Astrocyte (in vitro differentiated cells and primary cell): ENCODE results near the gene KCNC4. TPM values are rescaled to one million over a fixed set of nuclear protein-coding genes. Genes with fewer than 3 reads are reported as not detected.

ENCODE experiments used
- DNase-seq: peaks from one replicate; pipeline ENCODE4 v3.0.0-alpha.2; 2010; ENCODE audit warnings: low read depth
- FAIRE-seq: peaks from 2 replicates; lab custom pipeline; 2011; peaks lifted over from hg19 to GRCh38; lab: Jason Lieb, UNC
- H2AFZ ChIP-seq: 2 replicates; pipeline ENCODE4 v1.6.0; 2012; ENCODE audit warnings: low read depth, low read length, inconsistent platforms
- H3K27ac ChIP-seq: 2 replicates; pipeline ENCODE4 v1.5.1; 2011; ENCODE audit warnings: low read depth, low read length, inconsistent platforms
- H3K27me3 ChIP-seq: 2 replicates; pipeline ENCODE4 v1.6.0; 2011; ENCODE audit warnings: low read length, inconsistent platforms; ENCODE audit not compliant: insufficient read depth
- H3K36me3 ChIP-seq: 2 replicates; pipeline ENCODE4 v1.5.1; 2011; ENCODE audit warnings: low read length, inconsistent platforms; ENCODE audit not compliant: insufficient read depth
- H3K4me1 ChIP-seq: 2 replicates; pipeline ENCODE4 v1.5.1; 2011; ENCODE audit warnings: low read length, inconsistent platforms; ENCODE audit not compliant: insufficient read depth
- H3K4me2 ChIP-seq: 2 replicates; pipeline ENCODE4 v1.6.0; 2012; ENCODE audit warnings: low read length, inconsistent platforms
- H3K4me3 ChIP-seq: 2 replicates; pipeline ENCODE4 v1.5.1; 2011; ENCODE audit warnings: low read depth, mild to moderate bottlenecking, low read length, inconsistent platforms; ENCODE audit not compliant: insufficient read depth
- H3K79me2 ChIP-seq: 2 replicates; pipeline ENCODE4 v1.6.0; 2012; ENCODE audit warnings: mild to moderate bottlenecking, low read length, inconsistent platforms; ENCODE audit not compliant: insufficient read depth
- H3K9ac ChIP-seq: 2 replicates; pipeline ENCODE4 v1.6.0; 2012; ENCODE audit warnings: mild to moderate bottlenecking, low read length, inconsistent platforms
- H3K9me3 ChIP-seq: 2 replicates; pipeline ENCODE4 v1.5.1; 2012; ENCODE audit warnings: low read depth, mild to moderate bottlenecking, low read length, inconsistent platforms; ENCODE audit not compliant: insufficient read depth
- H4K20me1 ChIP-seq: 2 replicates; pipeline ENCODE4 v1.6.0; 2012; ENCODE audit warnings: low read length, inconsistent platforms; ENCODE audit not compliant: insufficient read depth
- H3K27ac Mint-ChIP-seq: one replicate; pipeline ENCODE4 v1.8.0; 2021; ENCODE audit warnings: mild to moderate bottlenecking, mixed read lengths; ENCODE audit not compliant: unreplicated experiment
- H3K27me3 Mint-ChIP-seq: one replicate; pipeline ENCODE4 v1.8.0; 2021; ENCODE audit warnings: low read depth, mixed read lengths; ENCODE audit not compliant: unreplicated experiment
- H3K36me3 Mint-ChIP-seq: one replicate; pipeline ENCODE4 v1.8.0; 2021; ENCODE audit warnings: low read depth, mixed read lengths; ENCODE audit not compliant: unreplicated experiment
- H3K4me1 Mint-ChIP-seq: one replicate; pipeline ENCODE4 v1.8.0; 2021; ENCODE audit warnings: low read depth, mixed read lengths; ENCODE audit not compliant: unreplicated experiment
- H3K4me3 Mint-ChIP-seq: one replicate; pipeline ENCODE4 v1.8.0; 2021; ENCODE audit warnings: mild to moderate bottlenecking, moderate library complexity, mixed read lengths; ENCODE audit not compliant: unreplicated experiment
- H3K9me3 Mint-ChIP-seq: one replicate; pipeline ENCODE4 v1.8.0; 2021; ENCODE audit warnings: mild to moderate bottlenecking, mixed read lengths; ENCODE audit not compliant: unreplicated experiment
- EZH2 ChIP-seq: IDR thresholded peaks from 2 replicates; pipeline ENCODE4 v1.6.1; 2012; ENCODE audit warnings: mild to moderate bottlenecking, low read length, inconsistent platforms; ENCODE audit not compliant: insufficient read depth
- total RNA-seq: library from RNA; stranded (reverse); gene quantifications from 2 replicates; pipeline ENCODE4 v1.2.1, GENCODE V29; 2021
- TF ChIP-seq, protein P1 (sequence below): IDR thresholded peaks from 2 replicates; pipeline ENCODE4 v1.5.1; 2011; ENCODE audit warnings: low read depth, mild to moderate bottlenecking, inconsistent platforms, low read length, moderate library complexity; ENCODE audit not compliant: insufficient read depth

KCNC4 gene
- total RNA-seq, 1 donor from 2014 or later: 2.6 TPM

DNA sequence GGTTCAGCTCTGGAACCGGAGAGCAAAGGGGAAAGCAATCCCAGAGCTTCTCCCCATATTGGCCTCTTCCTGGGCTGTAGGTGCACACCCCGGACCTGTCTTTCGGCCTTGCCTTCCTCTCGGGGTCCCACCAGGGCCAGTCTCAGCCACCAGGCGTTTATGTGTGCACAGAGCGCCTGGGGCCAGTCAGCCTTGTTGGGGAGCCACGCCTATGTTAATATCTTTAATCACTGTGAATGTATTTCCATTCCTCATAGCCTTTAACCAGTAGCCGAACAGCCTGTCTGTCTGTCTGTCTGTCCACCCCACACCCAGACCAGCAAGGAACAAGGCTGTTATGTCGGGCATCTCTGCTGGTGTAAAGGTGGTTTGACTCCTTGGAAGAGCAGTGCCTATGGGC lies 18.8 kb downstream of the KCNC4 start:
- Histone ChIP-seq H3K4me2 (no peak overlapping the region), H3K9ac (no peak overlapping the region), H3K4me1 (peaks cover 2% of the 10 kb centered on the region), H3K79me2 (no peaks in the 10 kb centered on the region), H4K20me1 (no peaks in the 10 kb centered on the region), H3K27ac (no peak overlapping the region), H2AFZ (no peak overlapping the region), H3K36me3 (no peaks in the 10 kb centered on the region), H3K4me3 (no peak overlapping the region), H3K9me3 (peaks cover 6% of the 10 kb centered on the region), H3K27me3 (no peaks in the 10 kb centered on the region)
- Mint-ChIP-seq H3K36me3 (peaks cover 6% of the 10 kb centered on the region), H3K4me3 (no peak overlapping the region), H3K4me1 (peaks cover 9% of the 10 kb centered on the region), H3K9me3 (peaks cover 4% of the 10 kb centered on the region), H3K27me3 (peaks cover 49% of the 10 kb centered on the region), H3K27ac (no peak overlapping the region)
- FAIRE-seq (no peak), DNase-seq (no peak)
- TF ChIP-seq, protein P1, sequence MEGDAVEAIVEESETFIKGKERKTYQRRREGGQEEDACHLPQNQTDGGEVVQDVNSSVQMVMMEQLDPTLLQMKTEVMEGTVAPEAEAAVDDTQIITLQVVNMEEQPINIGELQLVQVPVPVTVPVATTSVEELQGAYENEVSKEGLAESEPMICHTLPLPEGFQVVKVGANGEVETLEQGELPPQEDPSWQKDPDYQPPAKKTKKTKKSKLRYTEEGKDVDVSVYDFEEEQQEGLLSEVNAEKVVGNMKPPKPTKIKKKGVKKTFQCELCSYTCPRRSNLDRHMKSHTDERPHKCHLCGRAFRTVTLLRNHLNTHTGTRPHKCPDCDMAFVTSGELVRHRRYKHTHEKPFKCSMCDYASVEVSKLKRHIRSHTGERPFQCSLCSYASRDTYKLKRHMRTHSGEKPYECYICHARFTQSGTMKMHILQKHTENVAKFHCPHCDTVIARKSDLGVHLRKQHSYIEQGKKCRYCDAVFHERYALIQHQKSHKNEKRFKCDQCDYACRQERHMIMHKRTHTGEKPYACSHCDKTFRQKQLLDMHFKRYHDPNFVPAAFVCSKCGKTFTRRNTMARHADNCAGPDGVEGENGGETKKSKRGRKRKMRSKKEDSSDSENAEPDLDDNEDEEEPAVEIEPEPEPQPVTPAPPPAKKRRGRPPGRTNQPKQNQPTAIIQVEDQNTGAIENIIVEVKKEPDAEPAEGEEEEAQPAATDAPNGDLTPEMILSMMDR: no peak
- no peak for TF ChIP-seq EZH2

DNA sequence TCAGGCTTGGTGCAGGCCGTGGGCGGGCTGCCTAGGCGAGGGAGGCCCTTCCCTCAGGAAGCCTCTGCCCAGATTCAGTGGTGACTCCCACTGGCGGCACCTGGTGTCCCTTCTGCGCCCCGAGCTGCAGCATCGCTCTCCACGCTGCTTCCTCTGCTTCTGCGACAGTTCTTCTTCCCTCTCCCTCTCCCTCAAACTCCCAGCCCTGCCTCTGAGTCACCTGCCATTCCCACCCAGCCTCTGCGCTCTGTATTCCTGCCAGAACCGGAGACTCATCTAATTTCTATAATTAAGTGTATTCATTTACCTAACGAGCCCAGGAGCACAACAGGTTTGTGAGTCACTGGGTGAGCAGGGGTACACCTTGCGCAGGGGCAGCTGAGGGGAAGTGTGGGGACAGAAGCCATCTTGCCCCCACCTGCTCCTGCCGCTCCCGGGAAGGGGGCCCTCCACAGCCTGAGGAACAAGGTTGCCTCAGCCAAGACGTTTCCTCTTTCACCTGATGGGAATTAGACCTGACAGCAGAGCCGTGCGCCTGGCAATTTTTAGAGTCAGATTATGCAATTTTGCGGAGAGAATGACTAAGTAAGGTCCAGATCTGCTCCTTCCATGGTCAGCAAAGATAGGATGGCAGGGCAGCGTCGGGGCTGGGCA lies 19.4 kb downstream of the KCNC4 start:
- H3K9me3 ChIP-seq: peaks cover 6% of the 10 kb centered on the region
- no peak overlapping the region for H3K4me2 ChIP-seq
- peaks cover 10% of the 10 kb centered on the region for H3K4me1 Mint-ChIP-seq
- peaks cover 2% of the 10 kb centered on the region for H3K9me3 Mint-ChIP-seq
- no peaks in the 10 kb centered on the region for H4K20me1 ChIP-seq
- H3K9ac ChIP-seq: no peak overlapping the region
- no peak overlapping the region for H3K4me3 Mint-ChIP-seq
- peaks cover 8% of the 10 kb centered on the region for H3K4me1 ChIP-seq
- H3K79me2 ChIP-seq: no peaks in the 10 kb centered on the region
- no peak overlapping the region for H3K4me3 ChIP-seq
- H3K27ac Mint-ChIP-seq: no peak overlapping the region
- TF ChIP-seq EZH2: no peak
- TF ChIP-seq, protein P1: no peak
- H2AFZ ChIP-seq: no peak overlapping the region
- peaks cover 44% of the 10 kb centered on the region for H3K27me3 Mint-ChIP-seq
- H3K27ac ChIP-seq: no peak overlapping the region
- FAIRE-seq (no peak), DNase-seq (no peak)
- H3K36me3 ChIP-seq: no peaks in the 10 kb centered on the region
- peaks cover 3% of the 10 kb centered on the region for H3K36me3 Mint-ChIP-seq
- H3K27me3 ChIP-seq: no peaks in the 10 kb centered on the region

DNA sequence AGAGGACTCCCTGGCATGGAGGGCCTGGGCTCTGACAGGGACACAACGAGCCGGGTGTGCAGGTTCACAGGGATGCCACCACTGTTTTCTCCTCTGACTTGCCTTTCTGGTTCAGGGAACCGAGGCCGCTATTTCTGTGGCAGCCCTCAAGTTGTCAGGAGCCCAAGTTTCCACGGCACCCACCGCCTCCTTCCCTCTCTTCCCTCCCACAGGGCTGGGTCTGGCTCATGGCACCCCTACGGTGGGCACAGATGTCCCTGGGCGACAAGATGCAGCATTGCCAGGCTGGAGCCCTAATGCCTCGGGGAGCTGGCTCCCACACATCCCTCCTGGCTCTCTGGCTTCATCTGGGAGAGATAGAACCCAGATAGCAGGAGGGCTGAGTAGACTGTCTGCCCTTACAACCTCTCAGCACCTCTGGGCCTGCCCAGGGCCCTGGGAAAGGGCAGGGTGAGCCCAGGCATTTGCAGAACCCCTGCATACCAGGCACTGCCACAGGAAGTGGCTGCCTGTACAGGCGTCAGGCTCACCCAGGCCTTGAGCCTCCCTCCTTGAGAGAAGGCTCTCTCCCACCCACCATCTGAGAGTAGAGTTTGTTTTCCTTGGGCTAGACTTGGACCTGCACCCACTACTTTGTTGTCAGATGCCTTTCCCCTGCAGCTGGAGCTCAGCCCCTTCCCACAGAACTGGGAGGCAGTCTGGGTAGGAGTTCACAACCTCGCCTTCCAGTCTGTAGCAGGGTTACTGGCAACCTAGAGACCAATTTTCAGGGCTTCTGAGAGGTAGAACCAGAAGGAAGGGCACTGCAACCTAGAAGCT lies 20.5 kb downstream of the KCNC4 start:
- no peak for DNase-seq
- peaks cover 3% of the 10 kb centered on the region for H3K36me3 Mint-ChIP-seq
- H2AFZ ChIP-seq: no peak overlapping the region
- peaks cover 2% of the 10 kb centered on the region for H3K9me3 Mint-ChIP-seq
- H4K20me1 ChIP-seq: no peaks in the 10 kb centered on the region
- H3K79me2 ChIP-seq: no peaks in the 10 kb centered on the region
- H3K27ac ChIP-seq: no peak overlapping the region
- peaks cover 17% of the 10 kb centered on the region for H3K4me1 Mint-ChIP-seq
- peaks cover 6% of the 10 kb centered on the region for H3K9me3 ChIP-seq
- no peak overlapping the region for H3K4me3 ChIP-seq
- FAIRE-seq: no peak
- TF ChIP-seq, protein P1: no peak
- no peak for TF ChIP-seq EZH2
- H3K4me2 ChIP-seq: no peak overlapping the region
- H3K4me3 Mint-ChIP-seq: no peak overlapping the region
- H3K27me3 Mint-ChIP-seq: peaks cover 35% of the 10 kb centered on the region
- peaks cover 19% of the 10 kb centered on the region for H3K4me1 ChIP-seq
- no peaks in the 10 kb centered on the region for H3K27me3 ChIP-seq
- H3K27ac Mint-ChIP-seq: no peak overlapping the region
- no peak overlapping the region for H3K9ac ChIP-seq
- no peaks in the 10 kb centered on the region for H3K36me3 ChIP-seq
